Endothelial cell (in vitro differentiated cells): ENCODE measurements around the gene SEPTIN5. TPM values are rescaled to one million over a fixed set of nuclear protein-coding genes. Genes with fewer than 3 reads are reported as not detected.

Source experiments
- DNase-seq: peaks from one replicate; pipeline ENCODE4 v3.0.0; 2021; ENCODE audit warnings: low spot score
- H3K27ac Mint-ChIP-seq: one replicate; pipeline ENCODE4 v1.8.0; 2021; ENCODE audit warnings: mixed read lengths, inconsistent platforms; ENCODE audit not compliant: unreplicated experiment
- H3K27me3 Mint-ChIP-seq: one replicate; pipeline ENCODE4 v1.8.0; 2021; ENCODE audit warnings: mild to moderate bottlenecking, moderate library complexity, mixed read lengths, inconsistent platforms; ENCODE audit not compliant: unreplicated experiment
- H3K36me3 Mint-ChIP-seq: one replicate; pipeline ENCODE4 v1.8.0; 2021; ENCODE audit warnings: mild to moderate bottlenecking, low read depth, mixed read lengths, inconsistent platforms; ENCODE audit not compliant: unreplicated experiment
- H3K4me1 Mint-ChIP-seq: one replicate; pipeline ENCODE4 v1.8.0; 2021; ENCODE audit warnings: mild to moderate bottlenecking, mixed read lengths, inconsistent platforms; ENCODE audit not compliant: unreplicated experiment
- H3K4me3 Mint-ChIP-seq: one replicate; pipeline ENCODE4 v1.8.0; 2021; ENCODE audit warnings: mild to moderate bottlenecking, mixed read lengths, inconsistent platforms; ENCODE audit not compliant: unreplicated experiment
- H3K9me3 Mint-ChIP-seq: one replicate; pipeline ENCODE4 v1.8.0; 2021; ENCODE audit warnings: mixed read lengths, inconsistent platforms; ENCODE audit not compliant: unreplicated experiment
- CTCF ChIP-seq: fragments of 200-600 bp; sonication (generic); IDR thresholded peaks from one replicate; pipeline ENCODE4 v1.5.0; 2021; ENCODE audit warnings: antibody characterized with exemption; ENCODE audit not compliant: unreplicated experiment
- total RNA-seq: library from RNA; stranded (reverse); fragmentation: NEBNext Ultra II Directional; extraction: Animal tissue kit (Norgen Biotek cat#: 25700); gene quantifications from one replicate; pipeline ENCODE4 v1.2.1, GENCODE V29; 2021; ENCODE audit not compliant: unreplicated experiment

SEPTIN5 gene
- total RNA-seq, 1 donor from 2014 or later: 2.3 TPM

- H3K4me1 Mint-ChIP-seq: peaks cover 9% of the 10 kb centered on the region
- peaks cover 16% of the 10 kb centered on the region for H3K27me3 Mint-ChIP-seq
- H3K27ac Mint-ChIP-seq: no peak overlapping the region
- H3K4me3 Mint-ChIP-seq: no peak overlapping the region
- DNase-seq: no peak
- H3K36me3 Mint-ChIP-seq: no peaks in the 10 kb centered on the region
- H3K9me3 Mint-ChIP-seq: no peaks in the 10 kb centered on the region
- TF ChIP-seq CTCF: no peak
These were observed 56.3 kb downstream of the SEPTIN5 start for GRCh38 chr22:19770349-19771220.

- no peak overlapping the region for H3K27ac Mint-ChIP-seq
These were observed 58.0 kb downstream of the SEPTIN5 start for GRCh38 chr22:19772422-19772672.

More at GRCh38 chr22:19772422-19772672, 58.0 kb downstream of the SEPTIN5 start:
- TF ChIP-seq CTCF: no peak
- Mint-ChIP-seq H3K4me3 (no peak overlapping the region), H3K36me3 (no peaks in the 10 kb centered on the region), H3K27me3 (peaks cover 16% of the 10 kb centered on the region), H3K4me1 (peaks cover 9% of the 10 kb centered on the region), H3K9me3 (no peaks in the 10 kb centered on the region)
- DNase-seq: no peak

Other genes starting within 250 kb of the SEPTIN5 start
- gene UFD1, start 235.3 kb upstream of the SEPTIN5 start, total RNA-seq: 86.2 TPM
- 6.2 TPM for gene CDC45, start 234.6 kb upstream of the SEPTIN5 start, total RNA-seq
- 108 TPM for gene CLDN5, start 190.1 kb upstream of the SEPTIN5 start, total RNA-seq
- gene GP1BB, start 9.0 kb downstream of the SEPTIN5 start, total RNA-seq: not detected
- gene TBX1, start 46.3 kb downstream of the SEPTIN5 start, total RNA-seq: 0.56 TPM
- 3.7 TPM for gene GNB1L, start 140.4 kb downstream of the SEPTIN5 start, total RNA-seq
- 20.3 TPM for gene RTL10, start 140.4 kb downstream of the SEPTIN5 start, total RNA-seq
- 49.0 TPM for gene COMT, start 227.3 kb downstream of the SEPTIN5 start, total RNA-seq
- gene TXNRD2, start 227.3 kb downstream of the SEPTIN5 start, total RNA-seq: 23.0 TPM